CD14-positive monocyte (primary cell): Measurements from ENCODE around the gene IGSF1. TPM values are rescaled to one million over a fixed set of nuclear protein-coding genes. Genes with fewer than 3 reads are reported as not detected.

Experiments
- DNase-seq, 3 donors: peaks; one replicate each; pipeline ENCODE4 v3.0.0-alpha.2; 2011 to 2022
- H2AFZ ChIP-seq: 2 replicates; pipeline ENCODE4 v1.6.0; 2012; ENCODE audit warnings: mild to moderate bottlenecking, low read depth, low read length, inconsistent platforms; ENCODE audit not compliant: insufficient read depth, poor library complexity, severe bottlenecking
- H3K27ac ChIP-seq, 2 donors: 1 replicate in 1 of 2; 2 replicates in 1 of 2; pipeline ENCODE4 v1.5.1; 2012 to 2013; ENCODE audit warnings: low read length in 2 of 2, control low read depth in 1 of 2, inconsistent platforms in 1 of 2, low read depth in 1 of 2, mild to moderate bottlenecking in 1 of 2
- H3K27me3 ChIP-seq, 2 donors: one replicate each; pipeline versions ENCODE4 v1.6.0 to v1.6.1; 2011 to 2013; ENCODE audit warnings: low read length in 2 of 2; ENCODE audit not compliant: control insufficient read depth in 2 of 2, insufficient read depth in 2 of 2
- H3K36me3 ChIP-seq, 2 donors: replicated peaks in 1 of 2; 1 replicate in 1 of 2; 2 replicates in 1 of 2; pipeline versions ENCODE4 v1.5.1 to v1.6.1; 2012 to 2013; ENCODE audit warnings: low read length in 2 of 2, control low read depth in 1 of 2, inconsistent platforms in 1 of 2, mild to moderate bottlenecking in 1 of 2; ENCODE audit not compliant: insufficient read depth in 2 of 2, control insufficient read depth in 1 of 2
- H3K4me1 ChIP-seq, 2 donors: 1 replicate in 1 of 2; 2 replicates in 1 of 2; pipeline versions ENCODE4 v1.5.1 to v1.6.1; 2012 to 2013; ENCODE audit warnings: low read length in 2 of 2, control low read depth in 1 of 2, inconsistent platforms in 1 of 2, mild to moderate bottlenecking in 1 of 2, moderate library complexity in 1 of 2; ENCODE audit not compliant: insufficient read depth in 2 of 2, control insufficient read depth in 1 of 2
- H3K4me2 ChIP-seq: replicated peaks from 2 replicates; pipeline ENCODE3; 2012; ENCODE audit warnings: low read length, moderate library complexity, mild to moderate bottlenecking; ENCODE audit not compliant: poor library complexity, severe bottlenecking; ENCODE audit errors: extremely low read depth
- H3K4me3 ChIP-seq, 3 experiments: fragments of 200-600 bp in 1 of 3; sonication (generic) in 1 of 3; replicated peaks in 1 of 3; 1 replicate in 2 of 3; 2 replicates in 1 of 3; pipeline ENCODE4 v1.5.1; 2011 to 2013; ENCODE audit warnings: low read length in 3 of 3, mild to moderate bottlenecking in 3 of 3, control low read depth in 2 of 3, low read depth in 2 of 3, inconsistent platforms in 1 of 3, moderate library complexity in 1 of 3
- H3K79me2 ChIP-seq: 2 replicates; pipeline ENCODE4 v1.6.0; 2012; ENCODE audit warnings: mild to moderate bottlenecking, control low read depth, inconsistent platforms, low read length, moderate library complexity; ENCODE audit not compliant: insufficient read depth
- H3K9ac ChIP-seq: 2 replicates; pipeline ENCODE4 v1.6.0; 2017; ENCODE audit warnings: low read length, mild to moderate bottlenecking; ENCODE audit not compliant: insufficient read depth, poor library complexity, severe bottlenecking
- H3K9me3 ChIP-seq, 2 donors: replicated peaks in 1 of 2; 1 replicate in 1 of 2; 2 replicates in 1 of 2; pipeline versions ENCODE4 v1.5.1 to v1.6.1; 2012 to 2013; ENCODE audit warnings: low read length in 2 of 2, control low read depth in 1 of 2; ENCODE audit not compliant: control insufficient read depth in 1 of 2, insufficient read depth in 1 of 2
- H4K20me1 ChIP-seq: 2 replicates; pipeline ENCODE4 v1.6.0; 2012; ENCODE audit warnings: mild to moderate bottlenecking, low read length, control low read depth, moderate library complexity; ENCODE audit not compliant: insufficient read depth
- H3K27ac Mint-ChIP-seq, 7 donors: one replicate each; pipeline ENCODE4 v1.8.0; 2020; ENCODE audit warnings: mild to moderate bottlenecking in 7 of 7, mixed read lengths in 7 of 7, moderate library complexity in 6 of 7, inconsistent platforms in 2 of 7
- H3K27me3 Mint-ChIP-seq, 3 donors: one replicate each; pipeline ENCODE4 v1.8.0; 2021 to 2022; ENCODE audit warnings: low read depth in 3 of 3, mild to moderate bottlenecking in 3 of 3, mixed read lengths in 3 of 3, moderate library complexity in 3 of 3, inconsistent platforms in 1 of 3
- H3K36me3 Mint-ChIP-seq, 2 donors: one replicate each; pipeline ENCODE4 v1.8.0; 2020; ENCODE audit warnings: mixed read lengths in 2 of 2, inconsistent platforms in 1 of 2, mild to moderate bottlenecking in 1 of 2
- H3K4me1 Mint-ChIP-seq: one replicate; pipeline ENCODE4 v1.8.0; 2020; ENCODE audit warnings: mild to moderate bottlenecking, mixed read lengths
- H3K4me3 Mint-ChIP-seq, 2 donors: one replicate each; pipeline ENCODE4 v1.8.0; 2020; ENCODE audit warnings: mild to moderate bottlenecking in 2 of 2, mixed read lengths in 2 of 2, moderate library complexity in 1 of 2
- H3K9me3 Mint-ChIP-seq, 7 donors: one replicate each; pipeline ENCODE4 v1.8.0; 2020 to 2022; ENCODE audit warnings: mixed read lengths in 7 of 7, mild to moderate bottlenecking in 6 of 7, moderate library complexity in 6 of 7, inconsistent platforms in 2 of 7
- WGBS: methylation state at CpG from one replicate; pipeline ENCODE4 v1.1.5; 2013; ENCODE audit warnings: missing lambda C conversion rate; ENCODE audit not compliant: insufficient coverage; 5-methylcytosine and 5-hydroxymethylcytosine counted together
- intact Hi-C, 2 donors: fragments of 100-400 bp; cut with micrococcal nuclease; formaldehyde crosslinking; loops; one replicate each; pipeline versions ENCODE4 v1.15.0 to v1.15.1; 2023
- polyA plus RNA-seq, 3 donors: library from polyadenylated mRNA; depleted of rRNA in 1 of 3; unstranded in 2 of 3; stranded (reverse) in 1 of 3; fragments of 300-500 nt in 2 of 3; fragments of >200 nt in 1 of 3; fragmentation: Illumina TruSeq in 2 of 3; gene quantifications; 1 replicate in 2 of 3; 2 replicates in 1 of 3; pipeline ENCODE4 v1.2.3, GENCODE V29; 2012 to 2021
- TF ChIP-seq, protein P1 (sequence below): fragments of 200-600 bp; IDR thresholded peaks from one replicate; pipeline ENCODE4 v1.8.0; 2022; ENCODE audit warnings: antibody characterized with exemption, mild to moderate bottlenecking

The IGSF1 gene
- polyA plus RNA-seq, 3 donors, result not detected

GRCh38 chrX:131287560-131288179 lies 1.4 kb downstream of the IGSF1 start:
- Histone ChIP-seq H3K4me2 (no peak overlapping the region), H4K20me1 (no peaks in the 10 kb centered on the region), H2AFZ (no peak overlapping the region), H3K9ac (no peak overlapping the region), H3K36me3 (no peaks in the 10 kb centered on the region), H3K27ac (no peak overlapping the region), H3K79me2 (no peaks in the 10 kb centered on the region), H3K9me3 (no peaks in the 10 kb centered on the region), H3K27me3 (peaks cover 9 to 15% of the 10 kb centered on the region in 2 donors), H3K4me3 (no peak overlapping the region), H3K4me1 (no peaks in the 10 kb centered on the region)
- intact Hi-C loops, result no loop called here
- WGBS, result no CpG with 5 or more reads among the region's 4 CpGs
- no peaks in the 10 kb centered on the region for H3K4me1 Mint-ChIP-seq
- no peak overlapping the region for H3K27ac Mint-ChIP-seq
- peaks cover 0 to 8% (median 1%) of the 10 kb centered on the region in 7 donors for H3K9me3 Mint-ChIP-seq
- TF ChIP-seq, protein P1, sequence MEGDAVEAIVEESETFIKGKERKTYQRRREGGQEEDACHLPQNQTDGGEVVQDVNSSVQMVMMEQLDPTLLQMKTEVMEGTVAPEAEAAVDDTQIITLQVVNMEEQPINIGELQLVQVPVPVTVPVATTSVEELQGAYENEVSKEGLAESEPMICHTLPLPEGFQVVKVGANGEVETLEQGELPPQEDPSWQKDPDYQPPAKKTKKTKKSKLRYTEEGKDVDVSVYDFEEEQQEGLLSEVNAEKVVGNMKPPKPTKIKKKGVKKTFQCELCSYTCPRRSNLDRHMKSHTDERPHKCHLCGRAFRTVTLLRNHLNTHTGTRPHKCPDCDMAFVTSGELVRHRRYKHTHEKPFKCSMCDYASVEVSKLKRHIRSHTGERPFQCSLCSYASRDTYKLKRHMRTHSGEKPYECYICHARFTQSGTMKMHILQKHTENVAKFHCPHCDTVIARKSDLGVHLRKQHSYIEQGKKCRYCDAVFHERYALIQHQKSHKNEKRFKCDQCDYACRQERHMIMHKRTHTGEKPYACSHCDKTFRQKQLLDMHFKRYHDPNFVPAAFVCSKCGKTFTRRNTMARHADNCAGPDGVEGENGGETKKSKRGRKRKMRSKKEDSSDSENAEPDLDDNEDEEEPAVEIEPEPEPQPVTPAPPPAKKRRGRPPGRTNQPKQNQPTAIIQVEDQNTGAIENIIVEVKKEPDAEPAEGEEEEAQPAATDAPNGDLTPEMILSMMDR, result no peak
- peaks cover 12 to 24% (median 23%) of the 10 kb centered on the region in 3 donors for H3K27me3 Mint-ChIP-seq
- H3K4me3 Mint-ChIP-seq, result no peak overlapping the region
- no peaks in the 10 kb centered on the region for H3K36me3 Mint-ChIP-seq
- DNase-seq, result no peak

DNA sequence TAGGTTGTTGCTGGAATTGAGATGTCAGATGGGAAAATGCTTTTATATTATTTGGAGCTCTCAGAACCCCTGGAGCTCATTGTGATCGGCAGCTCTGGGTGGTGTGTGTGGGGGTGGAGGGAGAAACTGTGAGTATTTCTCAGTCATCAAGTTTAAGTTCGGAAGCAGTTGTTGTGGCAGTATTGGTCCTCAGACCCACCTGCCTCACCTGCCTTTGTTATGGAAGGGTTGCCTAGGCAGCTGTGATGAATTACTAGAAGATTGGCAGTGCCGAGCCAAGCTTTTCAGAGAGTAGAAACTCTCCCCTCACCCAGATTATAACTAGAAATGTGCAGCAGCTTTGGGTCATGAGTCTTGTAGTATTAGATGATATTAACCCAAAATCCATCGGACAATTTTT lies 9.5 kb downstream of the IGSF1 start:
- DNase-seq, result no peak
- H3K4me3 Mint-ChIP-seq, result no peak overlapping the region
- no peaks in the 10 kb centered on the region for H3K36me3 Mint-ChIP-seq
- peaks cover 1 to 10% (median 8%) of the 10 kb centered on the region in 3 donors for H3K27me3 Mint-ChIP-seq
- Histone ChIP-seq H3K4me2 (no peak overlapping the region), H3K79me2 (no peaks in the 10 kb centered on the region), H3K36me3 (no peaks in the 10 kb centered on the region), H3K4me1 (no peaks in the 10 kb centered on the region), H3K27me3 (no peaks in the 10 kb centered on the region), H3K27ac (no peak overlapping the region), H3K4me3 (no peak overlapping the region), H3K9ac (no peak overlapping the region), H2AFZ (no peak overlapping the region), H4K20me1 (no peaks in the 10 kb centered on the region), H3K9me3 (no peaks in the 10 kb centered on the region)
- H3K4me1 Mint-ChIP-seq, result no peaks in the 10 kb centered on the region
- intact Hi-C loops, result no loop called here
- TF ChIP-seq, protein P1, result no peak
- H3K27ac Mint-ChIP-seq, result no peak overlapping the region
- H3K9me3 Mint-ChIP-seq, result peaks cover 0 to 1% (median 0%) of the 10 kb centered on the region in 7 donors
- no CpG with 5 or more reads among the region's 4 CpGs for WGBS
